NCI-H748 (cell line): Measurements from ENCODE around the gene TMEM255A.

ENCODE experiments used
- DNase-seq: peaks from one replicate; lab custom pipeline; 2025; ENCODE audit not compliant: unreplicated experiment; lab: John Stamatoyannopoulos, UW

Gene TMEM255A

GRCh38 chrX:120308959-120309872 is 2.0 kb downstream of the TMEM255A start:
- peak; percentile 95 for DNase-seq

- peak; percentile 79 for DNase-seq
Observed at GRCh38 chrX:120308558-120308957, 2.7 kb downstream of the TMEM255A start.

- no peak for DNase-seq
Observed at GRCh38 chrX:120306630-120307029, 4.6 kb downstream of the TMEM255A start.

GRCh38 chrX:120305531-120306141 is 5.6 kb downstream of the TMEM255A start:
- no peak for DNase-seq

- no peak for DNase-seq
Observed at GRCh38 chrX:120304256-120304655, 7.0 kb downstream of the TMEM255A start.

- DNase-seq, result peak; percentile 35
Observed at GRCh38 chrX:120302434-120302833, 8.8 kb downstream of the TMEM255A start.

GRCh38 chrX:120301960-120302359 is 9.3 kb downstream of the TMEM255A start:
- DNase-seq, result no peak

- DNase-seq, result no peak
Observed at GRCh38 chrX:120301497-120301896, 9.8 kb downstream of the TMEM255A start.

GRCh38 chrX:120299928-120300327 is 11.3 kb downstream of the TMEM255A start:
- DNase-seq, result peak; percentile 20

GRCh38 chrX:120297923-120298322 is 13.3 kb downstream of the TMEM255A start:
- DNase-seq, result no peak

- no peak for DNase-seq
Observed at GRCh38 chrX:120294651-120295050, 16.6 kb downstream of the TMEM255A start.

GRCh38 chrX:120293015-120293414 is 18.2 kb downstream of the TMEM255A start:
- DNase-seq, result no peak

- no peak for DNase-seq
Observed at GRCh38 chrX:120291211-120291610, 20.1 kb downstream of the TMEM255A start.

- DNase-seq, result peak; percentile 55
Observed at GRCh38 chrX:120290107-120290506, 21.2 kb downstream of the TMEM255A start.

- no peak for DNase-seq
Observed at GRCh38 chrX:120287513-120288112, 23.6 kb downstream of the TMEM255A start.

GRCh38 chrX:120286733-120287512 is 24.3 kb downstream of the TMEM255A start:
- DNase-seq, result no peak

- DNase-seq, result no peak
Observed at GRCh38 chrX:120282697-120283096, 28.6 kb downstream of the TMEM255A start.

GRCh38 chrX:120281761-120282160 is 29.5 kb downstream of the TMEM255A start:
- no peak for DNase-seq

GRCh38 chrX:120281021-120281624 is 30.1 kb downstream of the TMEM255A start:
- DNase-seq, result no peak

GRCh38 chrX:120274958-120275357 is 36.3 kb downstream of the TMEM255A start:
- DNase-seq, result no peak

- no peak for DNase-seq
Observed at GRCh38 chrX:120274145-120274544, 37.1 kb downstream of the TMEM255A start.
